Ishikawa (cell line): ENCODE measurements around the gene LRP1.
A peak's percentile ranks its signal among the peaks of the same experiment; 100 is the strongest.

Experiments
- CEBPB ChIP-seq: IDR thresholded peaks from 2 replicates; pipeline ENCODE4 v1.6.1; 2012
- CREB1 ChIP-seq: IDR thresholded peaks from 2 replicates; pipeline ENCODE4 v1.6.1; 2012; ENCODE audit warnings: low read depth
- EGR1 ChIP-seq: IDR thresholded peaks from 2 replicates; pipeline ENCODE4 v1.6.1; 2012
- EP300 ChIP-seq: IDR thresholded peaks from 2 replicates; pipeline ENCODE4 v1.6.1; 2012; ENCODE audit warnings: borderline replicate concordance
- FOXM1 ChIP-seq: IDR thresholded peaks from 2 replicates; pipeline ENCODE4 v1.6.1; 2012; ENCODE audit warnings: low read depth, borderline replicate concordance
- MAX ChIP-seq: IDR thresholded peaks from 2 replicates; pipeline ENCODE4 v1.6.1; 2012
- NFIC ChIP-seq: IDR thresholded peaks from 2 replicates; pipeline ENCODE4 v1.6.1; 2012
- RAD21 ChIP-seq: IDR thresholded peaks from 2 replicates; pipeline ENCODE4 v1.6.1; 2012; ENCODE audit warnings: low read depth
- REST ChIP-seq: IDR thresholded peaks from 2 replicates; pipeline ENCODE4 v1.6.1; 2012; ENCODE audit warnings: low read depth, mild to moderate bottlenecking
- TAF1 ChIP-seq: IDR thresholded peaks from 2 replicates; pipeline ENCODE4 v1.6.1; 2012; ENCODE audit warnings: low read depth, mild to moderate bottlenecking
- TCF12 ChIP-seq: IDR thresholded peaks from 2 replicates; pipeline ENCODE4 v1.6.1; 2012; ENCODE audit warnings: low read depth
- TEAD4 ChIP-seq: IDR thresholded peaks from 2 replicates; pipeline ENCODE4 v1.6.1; 2012
- USF1 ChIP-seq: IDR thresholded peaks from 2 replicates; pipeline ENCODE4 v1.6.1; 2012
- YY1 ChIP-seq: IDR thresholded peaks from 2 replicates; pipeline ENCODE4 v1.6.1; 2012; ENCODE audit warnings: low read depth
- ZBTB7A ChIP-seq: IDR thresholded peaks from 2 replicates; pipeline ENCODE4 v1.6.1; 2012; ENCODE audit warnings: low read depth

LRP1 gene

GRCh38 chr12:57243521-57244311 lies 115.4 kb downstream of the LRP1 start:
- TF ChIP-seq REST (no peak), CEBPB (no peak), FOXM1 (0 out of 2 replicates have a peak, but pooled peaks have one; percentile 30), TCF12 (peak; percentile 55; the same call in 1 of the 2 replicates), YY1 (no peak), CREB1 (peak; percentile 51; the same call in 1 of the 2 replicates), USF1 (no peak), TEAD4 (0 out of 2 replicates have a peak, but pooled peaks have one; percentile 32), MAX (no peak), ZBTB7A (no peak; the same call in 1 of the 2 replicates), EP300 (no peak), EGR1 (no peak), NFIC (0 out of 2 replicates have a peak, but pooled peaks have one; percentile 20), TAF1 (no peak; the same call in 1 of the 2 replicates), RAD21 (peak; percentile 87)

- TF ChIP-seq CEBPB, result no peak
- no peak for TF ChIP-seq USF1
- no peak for TF ChIP-seq TCF12
- TF ChIP-seq REST, result no peak
- TF ChIP-seq FOXM1, result no peak
- no peak for TF ChIP-seq NFIC
- no peak for TF ChIP-seq ZBTB7A
- TF ChIP-seq MAX, result no peak
- TF ChIP-seq RAD21, result no peak
- TF ChIP-seq EP300, result no peak
- no peak for TF ChIP-seq CREB1
Measured at GRCh38 chr12:57244312-57244696, 116.0 kb downstream of the LRP1 start.

GRCh38 chr12:57247041-57247440 lies 118.8 kb downstream of the LRP1 start:
- TF ChIP-seq MAX (no peak), FOXM1 (no peak), TAF1 (no peak), YY1 (no peak), TCF12 (no peak), EP300 (no peak), CEBPB (no peak), REST (no peak), EGR1 (no peak), NFIC (no peak), CREB1 (no peak), ZBTB7A (no peak), USF1 (no peak)
